H1 (cell line): ENCODE results near the gene CHRNA4.

Experiments
- CHD1 ChIP-seq: IDR thresholded peaks from 2 replicates; pipeline ENCODE4 v1.6.1; 2012; ENCODE audit warnings: low read depth, low read length, improper control_type of control experiment
- HDAC2 ChIP-seq, 2 experiments: fragments of 300-600 bp in 1 of 2; sonication (generic) in 1 of 2; IDR thresholded peaks; 2 replicates each; pipeline ENCODE4 v1.6.1; 2011 to 2012; ENCODE audit warnings: low read depth in 2 of 2, low read length in 2 of 2, mild to moderate bottlenecking in 2 of 2, moderate library complexity in 2 of 2, borderline replicate concordance in 1 of 2, inconsistent platforms in 1 of 2
- JUND ChIP-seq: IDR thresholded peaks from 2 replicates; pipeline ENCODE4 v1.6.1; 2011; ENCODE audit warnings: mild to moderate bottlenecking, improper control_type of control experiment, low read length
- POLR2A ChIP-seq, 2 experiments: IDR thresholded peaks; 1 replicate in 1 of 2; 2 replicates in 1 of 2; pipeline ENCODE4 v1.6.1; 2011; ENCODE audit warnings: low read depth in 2 of 2, low read length in 2 of 2, mild to moderate bottlenecking in 2 of 2; ENCODE audit errors: control extremely low read depth in 1 of 2
- SIN3A ChIP-seq, 2 experiments: IDR thresholded peaks in 1 of 2; conservative IDR thresholded peaks in 1 of 2; 2 replicates each; pipeline ENCODE4 v1.6.1; 2011 to 2012; ENCODE audit warnings: low read length in 2 of 2, improper control_type of control experiment in 1 of 2, low read depth in 1 of 2, mild to moderate bottlenecking in 1 of 2
- SP2 ChIP-seq: IDR thresholded peaks from 2 replicates; pipeline ENCODE4 v1.6.1; 2012; ENCODE audit warnings: mild to moderate bottlenecking, low read length, inconsistent platforms
- TAF1 ChIP-seq: IDR thresholded peaks from 2 replicates; pipeline ENCODE4 v1.6.1; 2011; ENCODE audit warnings: mild to moderate bottlenecking, low read depth, low read length
- TEAD4 ChIP-seq: IDR thresholded peaks from 2 replicates; pipeline ENCODE4 v1.6.1; 2012; ENCODE audit warnings: low read depth, low read length, inconsistent platforms, mixed read lengths
- YY1 ChIP-seq: IDR thresholded peaks from 2 replicates; pipeline ENCODE4 v1.6.1; 2011; ENCODE audit warnings: low read depth, mild to moderate bottlenecking, low read length
- TF ChIP-seq, protein P1 (sequence below), 3 experiments: IDR thresholded peaks; 1 replicate in 2 of 3; 2 replicates in 1 of 3; pipeline versions ENCODE4 v1.5.1 to v1.6.1; 2011; ENCODE audit warnings: low read length in 3 of 3, mild to moderate bottlenecking in 3 of 3, inconsistent platforms in 2 of 3, low read depth in 1 of 3, moderate library complexity in 1 of 3; ENCODE audit not compliant: insufficient read depth in 1 of 3; ENCODE audit errors: control extremely low read depth in 1 of 3
- TF ChIP-seq, protein P2 (sequence below): IDR thresholded peaks from 2 replicates; pipeline ENCODE4 v1.6.1; 2011; ENCODE audit warnings: low read length, improper control_type of control experiment
- TF ChIP-seq, protein P3 (sequence below): IDR thresholded peaks from 2 replicates; pipeline ENCODE4 v1.6.1; 2012; ENCODE audit warnings: inconsistent platforms

- TF ChIP-seq, protein P1, sequence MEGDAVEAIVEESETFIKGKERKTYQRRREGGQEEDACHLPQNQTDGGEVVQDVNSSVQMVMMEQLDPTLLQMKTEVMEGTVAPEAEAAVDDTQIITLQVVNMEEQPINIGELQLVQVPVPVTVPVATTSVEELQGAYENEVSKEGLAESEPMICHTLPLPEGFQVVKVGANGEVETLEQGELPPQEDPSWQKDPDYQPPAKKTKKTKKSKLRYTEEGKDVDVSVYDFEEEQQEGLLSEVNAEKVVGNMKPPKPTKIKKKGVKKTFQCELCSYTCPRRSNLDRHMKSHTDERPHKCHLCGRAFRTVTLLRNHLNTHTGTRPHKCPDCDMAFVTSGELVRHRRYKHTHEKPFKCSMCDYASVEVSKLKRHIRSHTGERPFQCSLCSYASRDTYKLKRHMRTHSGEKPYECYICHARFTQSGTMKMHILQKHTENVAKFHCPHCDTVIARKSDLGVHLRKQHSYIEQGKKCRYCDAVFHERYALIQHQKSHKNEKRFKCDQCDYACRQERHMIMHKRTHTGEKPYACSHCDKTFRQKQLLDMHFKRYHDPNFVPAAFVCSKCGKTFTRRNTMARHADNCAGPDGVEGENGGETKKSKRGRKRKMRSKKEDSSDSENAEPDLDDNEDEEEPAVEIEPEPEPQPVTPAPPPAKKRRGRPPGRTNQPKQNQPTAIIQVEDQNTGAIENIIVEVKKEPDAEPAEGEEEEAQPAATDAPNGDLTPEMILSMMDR (IDR thresholded peaks at IDR 0.05; ENCODE audit: control extremely low read depth in 1 of 3, insufficient read depth in 1 of 3, low read depth in 1 of 3, low read length in 3 of 3) = no peak
- TF ChIP-seq YY1 = no peak
- no peak for TF ChIP-seq CHD1
- TF ChIP-seq, protein P2, sequence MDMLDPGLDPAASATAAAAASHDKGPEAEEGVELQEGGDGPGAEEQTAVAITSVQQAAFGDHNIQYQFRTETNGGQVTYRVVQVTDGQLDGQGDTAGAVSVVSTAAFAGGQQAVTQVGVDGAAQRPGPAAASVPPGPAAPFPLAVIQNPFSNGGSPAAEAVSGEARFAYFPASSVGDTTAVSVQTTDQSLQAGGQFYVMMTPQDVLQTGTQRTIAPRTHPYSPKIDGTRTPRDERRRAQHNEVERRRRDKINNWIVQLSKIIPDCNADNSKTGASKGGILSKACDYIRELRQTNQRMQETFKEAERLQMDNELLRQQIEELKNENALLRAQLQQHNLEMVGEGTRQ = no peak
- TF ChIP-seq JUND = no peak
- no peak for TF ChIP-seq SIN3A (conservative IDR thresholded peaks at IDR 0.05 in 1 of 2, IDR thresholded peaks at IDR 0.05 in 1 of 2; ENCODE audit: low read depth in 1 of 2, low read length in 2 of 2)
- TF ChIP-seq POLR2A (IDR thresholded peaks at IDR 0.05; ENCODE audit: control extremely low read depth in 1 of 2, low read depth in 2 of 2, low read length in 2 of 2) = no peak
- TF ChIP-seq SP2 = no peak
- TF ChIP-seq, protein P3, sequence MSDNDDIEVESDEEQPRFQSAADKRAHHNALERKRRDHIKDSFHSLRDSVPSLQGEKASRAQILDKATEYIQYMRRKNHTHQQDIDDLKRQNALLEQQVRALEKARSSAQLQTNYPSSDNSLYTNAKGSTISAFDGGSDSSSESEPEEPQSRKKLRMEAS = no peak
- TF ChIP-seq HDAC2 (IDR thresholded peaks at IDR 0.05; ENCODE audit: borderline replicate concordance in 1 of 2, low read depth in 2 of 2, low read length in 2 of 2) = no peak
- no peak for TF ChIP-seq TAF1
- TF ChIP-seq TEAD4 = no peak
These were observed 6.4 kb downstream of the CHRNA4 start for GRCh38 chr20:63354636-63355350.
